Activated CD8-positive, alpha-beta memory T cell treated with anti-CD3 and anti-CD28 coated beads, Interleukin-2, amount 10 ng/mL, durations not matched to agents 7 days and 5 days (primary cell): ENCODE measurements around the gene ING2. TPM values are rescaled to one million over a fixed set of nuclear protein-coding genes. Genes with fewer than 3 reads are reported as not detected.
"Not testable (repeated sequence)": the region's sequence is repeated elsewhere in the genome, so short reads cannot be mapped to it uniquely, and the experiment has no call there.

Experiments
- ATAC-seq: fragments of 150-1000 bp; cut with Tn5 transposase; one replicate; pipeline ENCODE4 v1.10.0; 2021; ENCODE audit warnings: moderate library complexity
- CTCF ChIA-PET: fragments of 350-600 bp; sonication (Branson Sonifier 250); formaldehyde crosslinking; loops from one replicate; lab custom pipeline; 2021; ENCODE audit warnings: antibody characterized with exemption; lab: Charles Lee
- DNase-seq: peaks from one replicate; pipeline ENCODE4 v3.0.0-alpha.2; 2020
- H3K27ac Mint-ChIP-seq: one replicate; pipeline ENCODE4 v1.8.0; 2021; ENCODE audit warnings: mild to moderate bottlenecking, mixed read lengths
- H3K27me3 Mint-ChIP-seq: one replicate; pipeline ENCODE4 v1.8.0; 2021; ENCODE audit warnings: mixed read lengths
- H3K36me3 Mint-ChIP-seq: one replicate; pipeline ENCODE4 v1.8.0; 2021; ENCODE audit warnings: mild to moderate bottlenecking, mixed read lengths
- H3K4me1 Mint-ChIP-seq: one replicate; pipeline ENCODE4 v1.8.0; 2021; ENCODE audit warnings: mixed read lengths
- H3K4me3 Mint-ChIP-seq: one replicate; pipeline ENCODE4 v1.8.0; 2021; ENCODE audit warnings: mild to moderate bottlenecking, moderate library complexity, mixed read lengths
- H3K9me3 Mint-ChIP-seq: one replicate; pipeline ENCODE4 v1.8.0; 2022; ENCODE audit warnings: low read depth, mixed read lengths
- total RNA-seq, 2 experiments: library from RNA; stranded (reverse); gene quantifications; one replicate each; pipeline ENCODE4 v1.2.3, GENCODE V29; 2021

Gene ING2, protein sequence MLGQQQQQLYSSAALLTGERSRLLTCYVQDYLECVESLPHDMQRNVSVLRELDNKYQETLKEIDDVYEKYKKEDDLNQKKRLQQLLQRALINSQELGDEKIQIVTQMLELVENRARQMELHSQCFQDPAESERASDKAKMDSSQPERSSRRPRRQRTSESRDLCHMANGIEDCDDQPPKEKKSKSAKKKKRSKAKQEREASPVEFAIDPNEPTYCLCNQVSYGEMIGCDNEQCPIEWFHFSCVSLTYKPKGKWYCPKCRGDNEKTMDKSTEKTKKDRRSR
- total RNA-seq: 10 to 100 TPM; 11.4 to 12.4 TPM

GRCh38 chr4:183504930-183505610 is at the start of gene ING2:
Gene ING2, plus strand, starts transcription at chr4:183505058. Its CDS starts 138 bp downstream, at chr4:183505196.
- ATAC-seq (peak; percentile 69), DNase-seq (no peak)
- H3K4me1 Mint-ChIP-seq: peaks cover 36% of the 10 kb centered on the region
- no peaks in the 10 kb centered on the region for H3K9me3 Mint-ChIP-seq
- peak within 1 kb of the TSS; percentile 97 for H3K27ac Mint-ChIP-seq
- H3K27me3 Mint-ChIP-seq: no peaks in the 10 kb centered on the region
- H3K36me3 Mint-ChIP-seq: peaks cover 2% of the 10 kb centered on the region
- CTCF ChIA-PET: interaction anchor here (1.1 to 1.8 kb wide), 4 partner anchors 36 to 216 kb away, joined by 3 to 6 read pairs (median 4); no protein-coding TSS in a partner anchor
- H3K4me3 Mint-ChIP-seq: peak within 1 kb of the TSS; percentile 95

GRCh38 chr4:183455431-183456195 is 49.2 kb upstream of the ING2 start:
- ATAC-seq (peak; percentile 51), DNase-seq (peak; percentile 48)
- H3K4me3 Mint-ChIP-seq: no peak overlapping the region
- H3K27ac Mint-ChIP-seq: peak overlapping the region; percentile 70
- CTCF ChIA-PET: interaction anchor here (0.8 to 0.9 kb wide), 2 partner anchors 40 to 48 kb away, joined by 3 read pairs; no protein-coding TSS in a partner anchor
- peaks cover 18% of the 10 kb centered on the region for H3K4me1 Mint-ChIP-seq
- no peaks in the 10 kb centered on the region for H3K27me3 Mint-ChIP-seq
- peaks cover 7% of the 10 kb centered on the region for H3K36me3 Mint-ChIP-seq
- no peaks in the 10 kb centered on the region for H3K9me3 Mint-ChIP-seq

DNA sequence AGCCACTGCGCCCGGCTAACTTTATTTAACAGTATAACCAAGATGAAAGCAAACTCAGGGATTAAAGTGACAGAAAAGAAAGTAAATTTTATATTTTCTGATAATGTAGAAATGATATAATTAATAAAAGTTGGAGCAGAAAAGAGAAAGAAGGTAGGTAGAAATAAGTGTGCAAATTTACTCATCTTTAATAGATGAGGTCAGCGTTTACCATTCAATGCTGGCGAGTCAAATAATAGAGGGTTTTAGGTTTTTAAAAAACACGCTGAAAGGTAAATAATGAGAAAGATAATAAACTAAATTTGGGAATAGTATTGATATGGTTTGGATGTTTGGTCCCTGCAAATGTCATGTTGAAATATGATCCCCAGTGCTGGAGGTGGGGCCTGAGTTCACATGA is 46.9 kb upstream of the ING2 start:
- H3K4me1 Mint-ChIP-seq: peaks cover 16% of the 10 kb centered on the region
- no peaks in the 10 kb centered on the region for H3K27me3 Mint-ChIP-seq
- H3K36me3 Mint-ChIP-seq: no peaks in the 10 kb centered on the region
- ATAC-seq: no peak
- CTCF ChIA-PET: no interaction called here
- no peak overlapping the region for H3K27ac Mint-ChIP-seq
- no peak overlapping the region for H3K4me3 Mint-ChIP-seq
- no peak for DNase-seq
- no peaks in the 10 kb centered on the region for H3K9me3 Mint-ChIP-seq

- H3K4me1 Mint-ChIP-seq, H3K9me3 Mint-ChIP-seq, H3K36me3 Mint-ChIP-seq, ATAC-seq, H3K4me3 Mint-ChIP-seq, DNase-seq, CTCF ChIA-PET, H3K27me3 Mint-ChIP-seq, H3K27ac Mint-ChIP-seq: not testable (repeated sequence)
Measured at GRCh38 chr4:183463903-183464619, 40.8 kb upstream of the ING2 start.

- ATAC-seq, CTCF ChIA-PET, DNase-seq, H3K4me1 Mint-ChIP-seq, H3K36me3 Mint-ChIP-seq, H3K27ac Mint-ChIP-seq, H3K4me3 Mint-ChIP-seq, H3K9me3 Mint-ChIP-seq, H3K27me3 Mint-ChIP-seq: not testable (repeated sequence)
Measured at GRCh38 chr4:183465879-183466278, 39.0 kb upstream of the ING2 start.

DNA sequence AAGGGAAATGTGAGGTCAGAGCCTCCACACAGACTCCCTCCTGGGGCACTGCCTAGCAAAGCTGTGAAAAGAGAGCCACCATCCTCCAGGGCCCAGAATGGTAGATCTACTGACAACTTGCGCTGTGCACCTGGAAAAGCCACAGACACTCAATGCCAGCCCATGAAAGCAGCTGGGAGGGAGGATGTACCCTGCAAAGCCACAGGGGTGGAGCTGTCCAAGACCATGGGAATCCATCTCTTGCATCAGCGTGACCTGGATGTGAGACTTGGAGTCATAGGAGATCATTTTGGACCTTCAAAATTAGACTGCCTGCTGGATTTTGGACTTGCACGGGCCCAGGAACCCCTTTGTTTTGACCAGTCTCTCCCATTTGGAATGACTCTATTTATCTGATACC is 37.6 kb upstream of the ING2 start:
- Mint-ChIP-seq H3K36me3 (no peaks in the 10 kb centered on the region), H3K27ac (no peak overlapping the region), H3K9me3 (no peaks in the 10 kb centered on the region), H3K27me3 (peaks cover 4% of the 10 kb centered on the region), H3K4me1 (peaks cover 2% of the 10 kb centered on the region), H3K4me3 (no peak overlapping the region)
- DNase-seq (no peak), ATAC-seq (no peak)
- CTCF ChIA-PET: no interaction called here

DNA sequence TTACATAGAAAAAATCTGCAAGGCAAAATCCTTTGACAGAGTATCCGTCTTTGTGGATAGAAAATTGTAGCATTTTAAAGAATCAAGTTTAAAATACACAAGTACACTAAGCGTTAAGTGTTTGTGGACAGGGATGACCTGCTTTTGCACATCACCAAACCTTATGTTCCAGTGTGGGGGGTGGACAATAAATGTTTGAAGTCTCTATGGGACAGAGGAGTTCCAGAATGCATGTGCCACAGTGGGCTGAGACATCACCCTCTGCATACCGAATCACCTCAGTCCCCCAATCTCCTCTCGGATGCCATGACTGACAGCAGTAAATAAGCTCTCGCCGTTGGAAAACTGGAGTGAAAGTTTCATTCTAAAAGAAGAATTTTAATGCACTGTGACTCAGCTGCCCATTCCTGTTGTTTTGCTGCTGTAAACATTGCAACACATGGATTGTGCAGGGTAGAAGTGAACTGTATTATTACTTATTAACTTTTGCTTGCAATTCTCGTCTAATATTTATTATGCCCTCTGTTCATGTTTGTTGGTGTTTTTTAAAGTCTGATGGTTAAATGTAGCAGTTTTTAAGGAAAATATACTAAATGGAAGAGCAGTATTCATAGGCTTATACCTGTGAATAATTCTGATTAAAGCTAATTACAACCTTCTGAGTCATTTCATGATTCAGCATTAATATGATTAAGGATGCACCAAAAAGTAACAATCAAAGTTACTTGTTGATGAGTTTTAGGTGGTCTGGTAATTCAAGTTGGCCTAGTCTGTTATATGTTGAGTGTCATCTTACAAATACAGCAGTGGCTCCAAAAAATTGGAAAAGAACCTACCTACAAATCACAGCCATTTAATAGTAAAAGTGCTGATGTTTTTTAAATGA is 36.4 kb upstream of the ING2 start:
- Mint-ChIP-seq H3K36me3 (no peaks in the 10 kb centered on the region), H3K9me3 (no peaks in the 10 kb centered on the region), H3K27me3 (peaks cover 4% of the 10 kb centered on the region), H3K4me3 (no peak overlapping the region), H3K27ac (no peak overlapping the region), H3K4me1 (peaks cover 5% of the 10 kb centered on the region)
- no peak for DNase-seq
- no peak for ATAC-seq
- CTCF ChIA-PET: interaction anchor here (0.9 to 1.9 kb wide), 3 partner anchors 8 to 132 kb away, joined by 3 to 6 read pairs (median 4); no protein-coding TSS in a partner anchor

DNA sequence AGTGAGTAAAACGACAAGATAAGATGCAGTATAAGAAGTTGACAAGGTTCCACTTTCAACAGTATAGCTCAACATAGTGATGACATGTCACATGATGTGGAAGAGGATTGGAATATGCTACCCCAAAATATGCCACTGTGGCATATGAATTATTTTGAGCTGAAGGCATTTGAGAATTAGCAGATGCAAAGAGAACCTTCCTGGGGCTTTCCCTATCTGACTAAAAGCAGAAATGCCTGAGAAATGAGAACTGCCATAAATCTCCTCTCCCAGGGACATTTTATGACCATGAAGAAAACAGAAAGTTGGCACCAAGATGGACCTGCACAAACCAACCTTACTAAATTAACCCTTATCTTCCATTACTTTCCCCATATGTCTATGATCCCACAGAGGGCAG is 35.6 kb upstream of the ING2 start:
- peaks cover 4% of the 10 kb centered on the region for H3K27me3 Mint-ChIP-seq
- no peaks in the 10 kb centered on the region for H3K36me3 Mint-ChIP-seq
- CTCF ChIA-PET: interaction anchor here (0.9 to 1.9 kb wide), 5 partner anchors 7 to 251 kb away, joined by 3 to 6 read pairs (median 4); no protein-coding TSS in a partner anchor
- no peak overlapping the region for H3K27ac Mint-ChIP-seq
- DNase-seq: no peak
- no peaks in the 10 kb centered on the region for H3K9me3 Mint-ChIP-seq
- H3K4me1 Mint-ChIP-seq: peaks cover 5% of the 10 kb centered on the region
- H3K4me3 Mint-ChIP-seq: no peak overlapping the region
- ATAC-seq: no peak

- no peaks in the 10 kb centered on the region for H3K36me3 Mint-ChIP-seq
- DNase-seq (no peak), ATAC-seq (no peak)
- no peak overlapping the region for H3K27ac Mint-ChIP-seq
- no peak overlapping the region for H3K4me3 Mint-ChIP-seq
- H3K9me3 Mint-ChIP-seq: no peaks in the 10 kb centered on the region
- peaks cover 4% of the 10 kb centered on the region for H3K27me3 Mint-ChIP-seq
- CTCF ChIA-PET: interaction anchor here (1.2 to 1.9 kb wide), 3 partner anchors 8 to 251 kb away, joined by 3 to 6 read pairs (median 5); no protein-coding TSS in a partner anchor
- H3K4me1 Mint-ChIP-seq: peaks cover 5% of the 10 kb centered on the region
Measured at GRCh38 chr4:183469936-183470335, 34.9 kb upstream of the ING2 start.

DNA sequence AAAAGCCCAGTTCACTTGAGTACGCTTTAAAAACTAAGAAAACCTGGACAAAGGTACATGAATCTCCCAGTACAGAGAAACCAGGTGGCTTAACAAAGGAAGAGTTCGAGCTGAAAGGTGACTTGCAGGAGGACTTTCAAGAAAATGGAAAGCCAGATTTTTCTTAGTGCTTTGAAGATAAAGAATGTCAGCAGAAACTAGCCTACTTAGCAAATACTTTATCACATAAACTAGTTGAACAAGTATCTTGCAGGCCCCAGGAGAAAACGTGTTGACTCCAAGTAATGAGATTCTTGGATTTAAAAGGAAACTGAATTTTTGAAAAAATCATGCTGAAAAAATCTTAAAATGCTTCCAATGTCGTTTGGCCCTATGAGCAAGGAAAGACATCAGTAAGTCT is 34.0 kb upstream of the ING2 start:
- peaks cover 5% of the 10 kb centered on the region for H3K4me1 Mint-ChIP-seq
- ATAC-seq (no peak), DNase-seq (no peak)
- H3K9me3 Mint-ChIP-seq: no peaks in the 10 kb centered on the region
- no peaks in the 10 kb centered on the region for H3K36me3 Mint-ChIP-seq
- no peak overlapping the region for H3K27ac Mint-ChIP-seq
- H3K27me3 Mint-ChIP-seq: peaks cover 4% of the 10 kb centered on the region
- CTCF ChIA-PET: interaction anchor here (0.8 to 1.6 kb wide), 3 partner anchors 8 to 250 kb away, joined by 3 to 7 read pairs (median 5); no protein-coding TSS in a partner anchor
- H3K4me3 Mint-ChIP-seq: no peak overlapping the region

GRCh38 chr4:183471946-183472708 is 32.7 kb upstream of the ING2 start:
- Mint-ChIP-seq H3K27ac (no peak overlapping the region), H3K27me3 (peaks cover 4% of the 10 kb centered on the region), H3K4me3 (no peak overlapping the region), H3K4me1 (peaks cover 5% of the 10 kb centered on the region), H3K36me3 (no peaks in the 10 kb centered on the region), H3K9me3 (no peaks in the 10 kb centered on the region)
- CTCF ChIA-PET: interaction anchor here (1.6 kb wide), 1 partner anchor 10 kb away, joined by 7 read pairs; no protein-coding TSS in a partner anchor
- ATAC-seq (peak; percentile 77), DNase-seq (peak; percentile 83)
